HL-60 (cell line): Measurements from ENCODE around the gene CYB5R4.
"Not testable (repeated sequence)": the region's sequence is repeated elsewhere in the genome, so short reads cannot be mapped to it uniquely, and the experiment has no call there.

ENCODE experiments used
- GABPA ChIP-seq: IDR thresholded peaks from 2 replicates; pipeline ENCODE4 v1.6.1; 2012; ENCODE audit warnings: low read depth
- TF ChIP-seq, protein P1 (sequence below): IDR thresholded peaks from one replicate; pipeline ENCODE4 v1.5.1; 2011; ENCODE audit warnings: low read length, control low read depth, inconsistent platforms; ENCODE audit not compliant: insufficient read depth

DNA sequence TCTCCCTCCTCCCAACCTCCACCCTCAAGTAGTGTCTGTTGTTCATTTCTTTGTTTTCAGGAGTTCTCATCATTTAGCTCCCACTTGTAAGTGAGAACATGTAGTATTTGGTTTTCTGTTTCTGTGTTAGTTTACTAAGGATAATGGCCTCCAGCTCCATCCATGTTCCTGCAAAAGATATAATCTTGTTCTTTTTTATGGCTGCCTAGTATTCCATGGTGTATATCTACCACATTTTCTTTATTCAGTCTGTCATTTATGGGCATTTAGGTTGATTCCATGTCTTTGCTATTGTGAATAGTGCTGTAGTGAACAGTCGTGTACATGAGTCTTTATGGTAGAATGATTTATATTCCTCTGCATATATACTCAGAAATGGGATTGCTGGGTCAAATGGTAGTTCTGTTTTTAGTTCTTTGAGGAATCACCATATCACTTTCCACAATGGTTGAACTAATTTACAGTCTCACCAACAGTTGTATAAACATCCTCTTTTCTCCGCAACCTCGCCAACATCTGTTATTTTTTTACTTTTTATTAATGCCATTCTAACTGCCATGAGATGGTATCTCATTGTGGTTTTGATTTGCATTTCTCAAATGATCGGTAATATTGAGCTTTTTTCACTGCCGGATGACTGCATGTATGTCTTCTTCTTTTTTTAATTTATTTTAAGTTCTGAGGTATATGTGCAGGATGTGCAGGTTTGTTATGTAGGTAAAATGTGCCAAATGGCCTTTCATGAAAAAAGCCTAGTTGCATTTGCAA, 48.3 kb downstream of the CYB5R4 start:
- TF ChIP-seq GABPA: not testable (repeated sequence)
- TF ChIP-seq, protein P1, sequence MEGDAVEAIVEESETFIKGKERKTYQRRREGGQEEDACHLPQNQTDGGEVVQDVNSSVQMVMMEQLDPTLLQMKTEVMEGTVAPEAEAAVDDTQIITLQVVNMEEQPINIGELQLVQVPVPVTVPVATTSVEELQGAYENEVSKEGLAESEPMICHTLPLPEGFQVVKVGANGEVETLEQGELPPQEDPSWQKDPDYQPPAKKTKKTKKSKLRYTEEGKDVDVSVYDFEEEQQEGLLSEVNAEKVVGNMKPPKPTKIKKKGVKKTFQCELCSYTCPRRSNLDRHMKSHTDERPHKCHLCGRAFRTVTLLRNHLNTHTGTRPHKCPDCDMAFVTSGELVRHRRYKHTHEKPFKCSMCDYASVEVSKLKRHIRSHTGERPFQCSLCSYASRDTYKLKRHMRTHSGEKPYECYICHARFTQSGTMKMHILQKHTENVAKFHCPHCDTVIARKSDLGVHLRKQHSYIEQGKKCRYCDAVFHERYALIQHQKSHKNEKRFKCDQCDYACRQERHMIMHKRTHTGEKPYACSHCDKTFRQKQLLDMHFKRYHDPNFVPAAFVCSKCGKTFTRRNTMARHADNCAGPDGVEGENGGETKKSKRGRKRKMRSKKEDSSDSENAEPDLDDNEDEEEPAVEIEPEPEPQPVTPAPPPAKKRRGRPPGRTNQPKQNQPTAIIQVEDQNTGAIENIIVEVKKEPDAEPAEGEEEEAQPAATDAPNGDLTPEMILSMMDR: not testable (repeated sequence)
